Activated B cell treated with CpG ODN at 0.5 μM for 24 hours (primary cell): ENCODE data around the gene CDKN2B. TPM values are rescaled to one million over a fixed set of nuclear protein-coding genes. Genes with fewer than 3 reads are reported as not detected.

Experiments used
- ATAC-seq: fragments of 200-7000 bp; cut with Tn5 transposase; one replicate; pipeline ENCODE4 v1.10.0; 2021; ENCODE audit warnings: low read depth, mild to moderate bottlenecking, moderate library complexity
- CTCF ChIA-PET: fragments of 350-600 bp; sonication (Branson Sonifier 250); formaldehyde crosslinking; loops from one replicate; lab custom pipeline; 2021; ENCODE audit warnings: antibody characterized with exemption; lab: Charles Lee
- POLR2A ChIA-PET: fragments of 350-600 bp; sonication (Branson Sonifier 250); formaldehyde crosslinking; loops from one replicate; lab custom pipeline; 2021; ENCODE audit warnings: antibody characterized with exemption; lab: Charles Lee
- DNase-seq: peaks from one replicate; pipeline ENCODE4 v3.0.0; 2022
- H3K27ac Mint-ChIP-seq: one replicate; pipeline ENCODE4 v1.8.0; 2020; ENCODE audit warnings: mixed read lengths
- H3K27me3 Mint-ChIP-seq: one replicate; pipeline ENCODE4 v1.8.0; 2021; ENCODE audit warnings: mixed read lengths
- H3K36me3 Mint-ChIP-seq: one replicate; pipeline ENCODE4 v1.8.0; 2021; ENCODE audit warnings: low read depth, mixed read lengths
- H3K4me1 Mint-ChIP-seq: one replicate; pipeline ENCODE4 v1.8.0; 2021; ENCODE audit warnings: mixed read lengths
- H3K4me3 Mint-ChIP-seq: one replicate; pipeline ENCODE4 v1.8.0; 2020; ENCODE audit warnings: mild to moderate bottlenecking, mixed read lengths
- H3K9me3 Mint-ChIP-seq: one replicate; pipeline ENCODE4 v1.8.0; 2020; ENCODE audit warnings: mixed read lengths
- CTCF ChIP-seq: fragments of 200-600 bp; IDR thresholded peaks from one replicate; pipeline ENCODE4 v1.8.0; 2022; ENCODE audit warnings: antibody characterized with exemption, mild to moderate bottlenecking
- intact Hi-C: fragments of 100-400 bp; cut with micrococcal nuclease; formaldehyde crosslinking; loops from one replicate; pipeline ENCODE4 v1.15.1; 2024
- total RNA-seq: library from RNA; stranded (reverse); gene quantifications from 2 replicates; pipeline ENCODE4 v1.2.3, GENCODE V29; 2022

The CDKN2B gene
- total RNA-seq, 1 donor from 2014 or later = 0.38 TPM

- H3K4me3 Mint-ChIP-seq = no peak overlapping the region
- ChIA-PET CTCF (no interaction called here), POLR2A (no interaction called here)
- H3K27me3 Mint-ChIP-seq = peaks cover 29% of the 10 kb centered on the region
- no peaks in the 10 kb centered on the region for H3K4me1 Mint-ChIP-seq
- intact Hi-C loops = no loop called here
- no peaks in the 10 kb centered on the region for H3K36me3 Mint-ChIP-seq
- no peak for DNase-seq
- H3K27ac Mint-ChIP-seq = no peak overlapping the region
- no peak for ATAC-seq
- no peak for TF ChIP-seq CTCF
- peaks cover 5% of the 10 kb centered on the region for H3K9me3 Mint-ChIP-seq
Observed at GRCh38 chr9:21958833-21959232, 50.3 kb downstream of the CDKN2B start.

Other genes with a start within 250 kb of the CDKN2B start
- 30.4 and 43.2 TPM in 2 replicates for gene MTAP, start 206.7 kb downstream of the CDKN2B start, total RNA-seq
- 6.7 and 8.5 TPM in 2 replicates for gene CDKN2A, start 14.9 kb downstream of the CDKN2B start, total RNA-seq
- gene CDKN2B-AS1, start 14.5 kb downstream of the CDKN2B start, total RNA-seq = 1.3 and 1.4 TPM in 2 replicates